GM23338 (cell line): ENCODE measurements around the gene PPY. TPM values are rescaled to one million over a fixed set of nuclear protein-coding genes. Genes with fewer than 3 reads are reported as not detected.

Experiments used
- ATAC-seq: fragments of 200-7000 bp; cut with Tn5 transposase; 3 replicates; pipeline ENCODE4 v1.9.1; 2020
- DNase-seq: peaks from one replicate; pipeline ENCODE4 v3.0.0-alpha.2; 2015; ENCODE audit warnings: low spot score
- H2AFZ ChIP-seq: fragments of 200-600 bp; sonication (generic); 2 replicates; pipeline ENCODE4 v1.8.0; 2016; ENCODE audit warnings: antibody characterized with exemption, mild to moderate bottlenecking, moderate library complexity
- H3F3A ChIP-seq: fragments of 200-600 bp; sonication (generic); replicated peaks from 2 replicates; pipeline ENCODE4 v1.8.0; 2017; ENCODE audit warnings: antibody characterized with exemption, mixed run types, low read depth
- H3K27ac ChIP-seq: fragments of 200-600 bp; sonication (generic); 2 replicates; pipeline ENCODE4 v1.6.1; 2016; ENCODE audit warnings: low read depth
- H3K27me3 ChIP-seq: fragments of 200-600 bp; sonication (generic); 2 replicates; pipeline ENCODE4 v1.8.0; 2016; ENCODE audit warnings: mild to moderate bottlenecking, mixed run types, moderate library complexity; ENCODE audit not compliant: insufficient read depth
- H3K36me3 ChIP-seq: fragments of 200-600 bp; sonication (generic); 2 replicates; pipeline ENCODE4 v1.8.0; 2016; ENCODE audit warnings: mild to moderate bottlenecking; ENCODE audit not compliant: insufficient read depth
- H3K4me1 ChIP-seq: fragments of 200-600 bp; sonication (generic); 2 replicates; pipeline ENCODE4 v1.8.0; 2016; ENCODE audit warnings: mild to moderate bottlenecking, moderate library complexity; ENCODE audit not compliant: insufficient read depth
- H3K4me2 ChIP-seq: fragments of 200-600 bp; sonication (generic); 2 replicates; pipeline ENCODE4 v1.7.1; 2017; ENCODE audit warnings: mixed run types
- H3K4me3 ChIP-seq: fragments of 200-600 bp; sonication (generic); 2 replicates; pipeline ENCODE4 v1.6.1; 2016; ENCODE audit warnings: mixed run types
- H3K79me2 ChIP-seq: fragments of 200-600 bp; sonication (generic); replicated peaks from 2 replicates; pipeline ENCODE4 v1.8.0; 2017; ENCODE audit warnings: mild to moderate bottlenecking; ENCODE audit not compliant: insufficient read depth
- H3K9me2 ChIP-seq: fragments of 200-600 bp; sonication (generic); 2 replicates; pipeline ENCODE4 v1.8.0; 2017; ENCODE audit not compliant: insufficient read depth
- H4K20me1 ChIP-seq: fragments of 200-600 bp; sonication (generic); replicated peaks from 2 replicates; pipeline ENCODE4 v1.8.0; 2017; ENCODE audit warnings: mild to moderate bottlenecking; ENCODE audit not compliant: insufficient read depth
- H3K27ac Mint-ChIP-seq: 2 replicates; pipeline ENCODE4 v1.8.0; 2020; ENCODE audit warnings: inconsistent platforms, mild to moderate bottlenecking, moderate library complexity, mixed read lengths
- H3K27me3 Mint-ChIP-seq: 3 replicates; pipeline ENCODE4 v1.8.0; 2022; ENCODE audit warnings: low read depth, mild to moderate bottlenecking, moderate library complexity, mixed read lengths, inconsistent platforms; ENCODE audit not compliant: insufficient read depth, poor library complexity
- H3K36me3 Mint-ChIP-seq: 3 replicates; pipeline ENCODE4 v1.8.0; 2021; ENCODE audit warnings: low read depth, mild to moderate bottlenecking, inconsistent platforms, moderate library complexity, mixed read lengths
- H3K4me1 Mint-ChIP-seq: 3 replicates; pipeline ENCODE4 v1.8.0; 2020; ENCODE audit warnings: mild to moderate bottlenecking, inconsistent platforms, mixed read lengths
- H3K4me3 Mint-ChIP-seq: 3 replicates; pipeline ENCODE4 v1.8.0; 2021; ENCODE audit warnings: moderate library complexity, mild to moderate bottlenecking, inconsistent platforms, mixed read lengths
- H3K9me3 Mint-ChIP-seq: 3 replicates; pipeline ENCODE4 v1.8.0; 2020; ENCODE audit warnings: moderate library complexity, mild to moderate bottlenecking, inconsistent platforms, mixed read lengths
- CREB1 ChIP-seq: fragments of 250-450 bp; sonication (Bioruptor Pico); IDR thresholded peaks from 2 replicates; pipeline ENCODE4 v1.5.0; 2020; ENCODE audit warnings: low read depth, mild to moderate bottlenecking, moderate library complexity
- EZH2 ChIP-seq: fragments of 200-600 bp; sonication (generic); IDR thresholded peaks from one replicate; pipeline ENCODE4 v1.8.0; 2017; ENCODE audit warnings: antibody characterized with exemption, mild to moderate bottlenecking, low read depth; ENCODE audit not compliant: unreplicated experiment
- EZH2phosphoT487 ChIP-seq: fragments of 200-600 bp; sonication (generic); IDR thresholded peaks from one replicate; pipeline ENCODE4 v1.8.1; 2018; ENCODE audit warnings: antibody characterized with exemption; ENCODE audit not compliant: unreplicated experiment
- JUNB ChIP-seq: IDR thresholded peaks from one replicate; pipeline ENCODE4 v1.6.1; 2016; ENCODE audit warnings: antibody characterized with exemption; ENCODE audit not compliant: unreplicated experiment
- POLR2AphosphoS5 ChIP-seq: IDR thresholded peaks from 2 replicates; pipeline ENCODE4 v1.6.1; 2016; ENCODE audit warnings: antibody characterized with exemption, low read depth
- STAT1 ChIP-seq: IDR thresholded peaks from one replicate; pipeline ENCODE4 v1.6.1; 2016; ENCODE audit warnings: antibody characterized with exemption; ENCODE audit not compliant: unreplicated experiment
- polyA plus RNA-seq: library from polyadenylated mRNA; unstranded; fragments of >200 nt; fragmentation: Nextera tagmentation; extraction: Ambion mirVana; gene quantifications from 2 replicates; pipeline ENCODE4 v1.2.1, GENCODE V29; 2016
- total RNA-seq: library from RNA; depleted of rRNA; stranded (reverse); fragments of >200 nt; shearing (Covaris generic); gene quantifications from 2 replicates; pipeline ENCODE4 v1.2.3, GENCODE V29; 2014
- TF ChIP-seq, protein P1 (sequence below): IDR thresholded peaks from 2 replicates; pipeline ENCODE4 v1.6.1; 2016; ENCODE audit warnings: antibody characterized with exemption
- TF ChIP-seq, protein P2 (sequence below): IDR thresholded peaks from one replicate; pipeline ENCODE4 v1.6.1; 2018; ENCODE audit warnings: antibody characterized with exemption; ENCODE audit not compliant: unreplicated experiment
- TF ChIP-seq, protein P3 (sequence below), 2 experiments: fragments of 200-600 bp in 1 of 2; sonication (generic) in 1 of 2; conservative IDR thresholded peaks; 2 replicates each; pipeline versions ENCODE4 v1.5.1 to v1.6.1; 2016 to 2017; ENCODE audit warnings: antibody characterized with exemption in 2 of 2, low read depth in 2 of 2, mild to moderate bottlenecking in 2 of 2, moderate library complexity in 1 of 2

PPY gene
- total and polyA plus RNA-seq, 2 experiments from 2014 or later, result 0.94 TPM; not detected in 1

DNA sequence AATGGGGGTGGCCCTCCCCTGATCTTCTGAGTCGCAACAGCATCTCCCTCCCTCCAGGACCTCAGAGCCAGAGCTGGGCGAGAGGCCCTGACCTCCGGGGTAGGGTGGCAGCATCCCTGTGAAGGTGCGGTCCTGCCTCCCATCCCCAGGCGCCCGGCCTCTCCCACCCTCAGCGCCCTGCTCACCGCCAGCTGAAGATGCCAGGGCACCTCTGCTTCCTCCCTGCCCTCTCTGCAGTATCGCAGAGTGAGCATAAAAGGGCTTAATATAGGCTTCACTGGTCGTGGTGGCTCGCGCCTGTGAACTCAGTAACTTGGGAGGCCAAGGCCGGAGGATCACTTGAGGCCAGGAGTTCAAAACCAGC lies 24.3 kb downstream of the PPY start:
- Histone ChIP-seq H3K27me3 (peaks cover 26% of the 10 kb centered on the region), H4K20me1 (no peaks in the 10 kb centered on the region), H3K4me3 (peak overlapping the region; percentile 58), H3K79me2 (no peaks in the 10 kb centered on the region), H3K27ac (no peak overlapping the region), H3K36me3 (no peaks in the 10 kb centered on the region), H3K9me2 (no peaks in the 10 kb centered on the region), H2AFZ (no peak overlapping the region), H3F3A (no peaks in the 10 kb centered on the region), H3K4me1 (peaks cover 7% of the 10 kb centered on the region; the same call in 1 of the 2 replicates), H3K4me2 (peak overlapping the region; percentile 80)
- H3K9me3 Mint-ChIP-seq, result peaks cover 6% of the 10 kb centered on the region; the same call in 2 of the 3 replicates
- TF ChIP-seq, protein P1, sequence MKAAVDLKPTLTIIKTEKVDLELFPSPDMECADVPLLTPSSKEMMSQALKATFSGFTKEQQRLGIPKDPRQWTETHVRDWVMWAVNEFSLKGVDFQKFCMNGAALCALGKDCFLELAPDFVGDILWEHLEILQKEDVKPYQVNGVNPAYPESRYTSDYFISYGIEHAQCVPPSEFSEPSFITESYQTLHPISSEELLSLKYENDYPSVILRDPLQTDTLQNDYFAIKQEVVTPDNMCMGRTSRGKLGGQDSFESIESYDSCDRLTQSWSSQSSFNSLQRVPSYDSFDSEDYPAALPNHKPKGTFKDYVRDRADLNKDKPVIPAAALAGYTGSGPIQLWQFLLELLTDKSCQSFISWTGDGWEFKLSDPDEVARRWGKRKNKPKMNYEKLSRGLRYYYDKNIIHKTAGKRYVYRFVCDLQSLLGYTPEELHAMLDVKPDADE, result no peak
- TF ChIP-seq EZH2phosphoT487 (no peak), JUNB (no peak), STAT1 (no peak), CREB1 (CRISPR knock-in tag) (no peak), POLR2AphosphoS5 (no peak), EZH2 (no peak)
- TF ChIP-seq, protein P2, sequence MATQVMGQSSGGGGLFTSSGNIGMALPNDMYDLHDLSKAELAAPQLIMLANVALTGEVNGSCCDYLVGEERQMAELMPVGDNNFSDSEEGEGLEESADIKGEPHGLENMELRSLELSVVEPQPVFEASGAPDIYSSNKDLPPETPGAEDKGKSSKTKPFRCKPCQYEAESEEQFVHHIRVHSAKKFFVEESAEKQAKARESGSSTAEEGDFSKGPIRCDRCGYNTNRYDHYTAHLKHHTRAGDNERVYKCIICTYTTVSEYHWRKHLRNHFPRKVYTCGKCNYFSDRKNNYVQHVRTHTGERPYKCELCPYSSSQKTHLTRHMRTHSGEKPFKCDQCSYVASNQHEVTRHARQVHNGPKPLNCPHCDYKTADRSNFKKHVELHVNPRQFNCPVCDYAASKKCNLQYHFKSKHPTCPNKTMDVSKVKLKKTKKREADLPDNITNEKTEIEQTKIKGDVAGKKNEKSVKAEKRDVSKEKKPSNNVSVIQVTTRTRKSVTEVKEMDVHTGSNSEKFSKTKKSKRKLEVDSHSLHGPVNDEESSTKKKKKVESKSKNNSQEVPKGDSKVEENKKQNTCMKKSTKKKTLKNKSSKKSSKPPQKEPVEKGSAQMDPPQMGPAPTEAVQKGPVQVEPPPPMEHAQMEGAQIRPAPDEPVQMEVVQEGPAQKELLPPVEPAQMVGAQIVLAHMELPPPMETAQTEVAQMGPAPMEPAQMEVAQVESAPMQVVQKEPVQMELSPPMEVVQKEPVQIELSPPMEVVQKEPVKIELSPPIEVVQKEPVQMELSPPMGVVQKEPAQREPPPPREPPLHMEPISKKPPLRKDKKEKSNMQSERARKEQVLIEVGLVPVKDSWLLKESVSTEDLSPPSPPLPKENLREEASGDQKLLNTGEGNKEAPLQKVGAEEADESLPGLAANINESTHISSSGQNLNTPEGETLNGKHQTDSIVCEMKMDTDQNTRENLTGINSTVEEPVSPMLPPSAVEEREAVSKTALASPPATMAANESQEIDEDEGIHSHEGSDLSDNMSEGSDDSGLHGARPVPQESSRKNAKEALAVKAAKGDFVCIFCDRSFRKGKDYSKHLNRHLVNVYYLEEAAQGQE, result no peak
- peaks cover 20% of the 10 kb centered on the region for H3K4me1 Mint-ChIP-seq
- H3K27me3 Mint-ChIP-seq, result peaks cover 29% of the 10 kb centered on the region
- 0 out of 3 replicates have a peak overlapping the region, but pooled peaks have one; percentile 23 for H3K4me3 Mint-ChIP-seq
- DNase-seq (no peak), ATAC-seq (no peak)
- H3K36me3 Mint-ChIP-seq, result peaks cover 6% of the 10 kb centered on the region; the same call in 1 of the 3 replicates
- no peak overlapping the region for H3K27ac Mint-ChIP-seq

DNA sequence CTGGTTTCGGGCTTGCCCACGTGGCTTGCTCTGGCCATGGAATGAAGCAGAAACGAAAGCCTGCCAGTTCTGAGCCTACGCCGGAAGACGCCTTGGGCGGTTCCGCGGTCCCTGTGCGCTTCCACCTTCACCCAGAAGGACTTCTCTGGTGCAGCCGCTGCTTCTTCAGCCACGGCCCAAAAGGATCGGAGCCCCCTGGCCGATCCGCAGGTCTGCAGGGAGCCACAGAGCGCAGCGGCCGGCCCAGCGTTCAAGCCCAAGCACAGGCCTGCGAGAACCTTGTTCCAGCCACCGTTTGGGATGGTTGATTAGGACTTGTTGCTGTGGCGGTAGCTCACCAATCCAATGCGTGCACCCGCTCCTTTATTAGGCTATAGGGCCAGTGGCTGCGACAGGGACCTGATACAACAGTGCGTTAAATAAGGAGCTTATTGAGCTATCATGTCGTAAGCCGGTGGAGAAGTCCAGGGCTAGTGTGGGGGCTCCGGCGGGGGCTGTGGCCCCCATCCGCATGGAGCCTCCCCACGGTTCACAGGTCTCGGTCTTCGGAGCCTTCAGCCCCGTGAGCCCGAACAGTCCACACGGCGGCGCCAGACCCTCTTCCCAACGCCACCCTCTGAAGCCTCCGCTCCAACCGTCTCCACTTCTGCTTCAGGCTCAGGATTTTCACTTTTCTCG lies 24.8 kb downstream of the PPY start:
- H3K27ac ChIP-seq, result no peak overlapping the region
- H4K20me1 ChIP-seq, result no peaks in the 10 kb centered on the region
- TF ChIP-seq, protein P3, sequence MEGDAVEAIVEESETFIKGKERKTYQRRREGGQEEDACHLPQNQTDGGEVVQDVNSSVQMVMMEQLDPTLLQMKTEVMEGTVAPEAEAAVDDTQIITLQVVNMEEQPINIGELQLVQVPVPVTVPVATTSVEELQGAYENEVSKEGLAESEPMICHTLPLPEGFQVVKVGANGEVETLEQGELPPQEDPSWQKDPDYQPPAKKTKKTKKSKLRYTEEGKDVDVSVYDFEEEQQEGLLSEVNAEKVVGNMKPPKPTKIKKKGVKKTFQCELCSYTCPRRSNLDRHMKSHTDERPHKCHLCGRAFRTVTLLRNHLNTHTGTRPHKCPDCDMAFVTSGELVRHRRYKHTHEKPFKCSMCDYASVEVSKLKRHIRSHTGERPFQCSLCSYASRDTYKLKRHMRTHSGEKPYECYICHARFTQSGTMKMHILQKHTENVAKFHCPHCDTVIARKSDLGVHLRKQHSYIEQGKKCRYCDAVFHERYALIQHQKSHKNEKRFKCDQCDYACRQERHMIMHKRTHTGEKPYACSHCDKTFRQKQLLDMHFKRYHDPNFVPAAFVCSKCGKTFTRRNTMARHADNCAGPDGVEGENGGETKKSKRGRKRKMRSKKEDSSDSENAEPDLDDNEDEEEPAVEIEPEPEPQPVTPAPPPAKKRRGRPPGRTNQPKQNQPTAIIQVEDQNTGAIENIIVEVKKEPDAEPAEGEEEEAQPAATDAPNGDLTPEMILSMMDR (conservative IDR thresholded peaks at IDR 0.05; ENCODE audit: low read depth in 2 of 2), result peak; percentile 53 to 79
- no peak for TF ChIP-seq EZH2phosphoT487
- peak; percentile 49 for TF ChIP-seq EZH2
- no peaks in the 10 kb centered on the region for H3K9me2 ChIP-seq
- H3K36me3 Mint-ChIP-seq, result peaks cover 6% of the 10 kb centered on the region; the same call in 1 of the 3 replicates
- ATAC-seq, result peak; percentile 91
- H3K4me3 Mint-ChIP-seq, result peak overlapping the region; percentile 23; the same call in 2 of the 3 replicates
- H3K9me3 Mint-ChIP-seq, result peaks cover 6% of the 10 kb centered on the region; the same call in 2 of the 3 replicates
- peak overlapping the region; percentile 58 for H3K4me3 ChIP-seq
- peak; percentile 82 for DNase-seq
- peak overlapping the region; percentile 80 for H3K4me2 ChIP-seq
- peaks cover 20% of the 10 kb centered on the region for H3K4me1 Mint-ChIP-seq
- peaks cover 7% of the 10 kb centered on the region; the same call in 1 of the 2 replicates for H3K4me1 ChIP-seq
- peaks cover 26% of the 10 kb centered on the region for H3K27me3 ChIP-seq
- no peaks in the 10 kb centered on the region for H3K36me3 ChIP-seq
- H3K27me3 Mint-ChIP-seq, result peaks cover 29% of the 10 kb centered on the region
- no peak overlapping the region for H3K27ac Mint-ChIP-seq
- no peaks in the 10 kb centered on the region for H3F3A ChIP-seq
- H3K79me2 ChIP-seq, result no peaks in the 10 kb centered on the region
- peak overlapping the region; percentile 98 for H2AFZ ChIP-seq
